Stomach (tissue), 4 donors: ENCODE measurements around the gene UBAC1.

Source experiments
- EP300 ChIP-seq: sonication (generic); formaldehyde crosslinking; IDR thresholded peaks from one replicate; pipeline ENCODE4 v1.6.1; 2017; ENCODE audit warnings: antibody characterized with exemption
- POLR2AphosphoS5 ChIP-seq, 3 donors: sonication (generic); formaldehyde crosslinking; IDR thresholded peaks; one replicate each; pipeline ENCODE4 v1.6.1; 2016; ENCODE audit warnings: antibody characterized with exemption in 3 of 3
- TF ChIP-seq, protein P1 (sequence below), 7 experiments: fragments of 450-650 bp in 4 of 7; fragments of 200-600 bp in 3 of 7; sonication (generic) in 3 of 7; IDR thresholded peaks; one replicate each; pipeline ENCODE4 v1.5.1; 2016 to 2019; ENCODE audit warnings: antibody characterized with exemption in 7 of 7, control low read depth in 2 of 7, mild to moderate bottlenecking in 1 of 7

GRCh38 chr9:135955934-135956801, 5.0 kb downstream of the UBAC1 start:
- TF ChIP-seq EP300 (no peak), POLR2AphosphoS5 (IDR thresholded peaks at IDR 0.05) (no peak)
- TF ChIP-seq, protein P1, sequence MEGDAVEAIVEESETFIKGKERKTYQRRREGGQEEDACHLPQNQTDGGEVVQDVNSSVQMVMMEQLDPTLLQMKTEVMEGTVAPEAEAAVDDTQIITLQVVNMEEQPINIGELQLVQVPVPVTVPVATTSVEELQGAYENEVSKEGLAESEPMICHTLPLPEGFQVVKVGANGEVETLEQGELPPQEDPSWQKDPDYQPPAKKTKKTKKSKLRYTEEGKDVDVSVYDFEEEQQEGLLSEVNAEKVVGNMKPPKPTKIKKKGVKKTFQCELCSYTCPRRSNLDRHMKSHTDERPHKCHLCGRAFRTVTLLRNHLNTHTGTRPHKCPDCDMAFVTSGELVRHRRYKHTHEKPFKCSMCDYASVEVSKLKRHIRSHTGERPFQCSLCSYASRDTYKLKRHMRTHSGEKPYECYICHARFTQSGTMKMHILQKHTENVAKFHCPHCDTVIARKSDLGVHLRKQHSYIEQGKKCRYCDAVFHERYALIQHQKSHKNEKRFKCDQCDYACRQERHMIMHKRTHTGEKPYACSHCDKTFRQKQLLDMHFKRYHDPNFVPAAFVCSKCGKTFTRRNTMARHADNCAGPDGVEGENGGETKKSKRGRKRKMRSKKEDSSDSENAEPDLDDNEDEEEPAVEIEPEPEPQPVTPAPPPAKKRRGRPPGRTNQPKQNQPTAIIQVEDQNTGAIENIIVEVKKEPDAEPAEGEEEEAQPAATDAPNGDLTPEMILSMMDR (IDR thresholded peaks at IDR 0.05), result no peak
